A673 (cell line): ENCODE results near the gene NMT1. TPM values are rescaled to one million over a fixed set of nuclear protein-coding genes. Genes with fewer than 3 reads are reported as not detected.
"Not testable (repeated sequence)": the region's sequence is repeated elsewhere in the genome, so short reads cannot be mapped to it uniquely, and the experiment has no call there.

ENCODE experiments used
- BruUV-seq: library from RNA; stranded (reverse); fragments of 400-500 nt; replicated peaks from 2 replicates; lab custom pipeline; 2021; lab: Mats Ljungman, UMichigan
- CTCF ChIA-PET: fragments of 300-600 bp; sonication (Branson Sonifier 250); formaldehyde crosslinking; loops from one replicate; lab custom pipeline; 2022; ENCODE audit warnings: antibody characterized with exemption; lab: Charles Lee
- POLR2A ChIA-PET: fragments of 300-600 bp; sonication (Branson Sonifier 250); formaldehyde crosslinking; loops from one replicate; lab custom pipeline; 2022; ENCODE audit warnings: antibody characterized with exemption; ENCODE audit not compliant: low non-redundant PET; lab: Charles Lee
- DNase-seq: peaks from one replicate; pipeline ENCODE4 v3.0.0-alpha.2; 2015; ENCODE audit warnings: low spot score
- H3K27ac ChIP-seq: fragments of 200-600 bp; sonication (generic); 2 replicates; pipeline ENCODE4 v1.5.1; 2016; ENCODE audit warnings: mixed run types, low read depth, mild to moderate bottlenecking, mixed read lengths, antibody characterized with exemption, low read length; ENCODE audit not compliant: poor library complexity, severe bottlenecking
- H3K27me3 ChIP-seq: fragments of 200-600 bp; sonication (generic); replicated peaks from 2 replicates; pipeline ENCODE4 v1.6.1; 2017; ENCODE audit warnings: mixed run types, low read depth, mild to moderate bottlenecking, mixed read lengths, antibody characterized with exemption, low read length; ENCODE audit not compliant: insufficient read depth, poor library complexity
- H3K36me3 ChIP-seq: fragments of 200-600 bp; sonication (generic); 2 replicates; pipeline ENCODE4 v1.6.1; 2016; ENCODE audit warnings: mixed run types, mild to moderate bottlenecking, mixed read lengths, antibody characterized with exemption, low read length; ENCODE audit not compliant: insufficient read depth, poor library complexity, severe bottlenecking
- H3K4me1 ChIP-seq: fragments of 200-600 bp; sonication (generic); 2 replicates; pipeline ENCODE4 v1.6.1; 2017; ENCODE audit warnings: mixed run types, mild to moderate bottlenecking, mixed read lengths, antibody characterized with exemption, low read length; ENCODE audit not compliant: insufficient read depth, poor library complexity, severe bottlenecking
- H3K4me3 ChIP-seq: fragments of 200-600 bp; sonication (generic); 2 replicates; pipeline ENCODE4 v1.5.1; 2016; ENCODE audit warnings: low read depth, mixed run types, mild to moderate bottlenecking, mixed read lengths, low read length; ENCODE audit not compliant: poor library complexity, severe bottlenecking
- H3K9me3 ChIP-seq: fragments of 200-600 bp; sonication (generic); 2 replicates; pipeline ENCODE4 v1.6.1; 2016; ENCODE audit warnings: mixed run types, low read depth, mild to moderate bottlenecking, mixed read lengths, antibody characterized with exemption, low read length; ENCODE audit not compliant: poor library complexity, severe bottlenecking
- CTCF ChIP-seq: fragments of 300-800, 200-600 bp; sonication (generic); conservative IDR thresholded peaks from 2 replicates; pipeline ENCODE4 v1.5.1; 2017; ENCODE audit warnings: low read depth, mild to moderate bottlenecking, antibody characterized with exemption, low read length, moderate library complexity, mixed read lengths
- EZH2 ChIP-seq: fragments of 200-600 bp; sonication (generic); IDR thresholded peaks from 2 replicates; pipeline ENCODE4 v1.6.1; 2017; ENCODE audit warnings: borderline replicate concordance, low read depth, mild to moderate bottlenecking, mixed read lengths, antibody characterized with exemption, low read length; ENCODE audit not compliant: poor library complexity, severe bottlenecking
- intact Hi-C: fragments of 100-400 bp; cut with micrococcal nuclease; formaldehyde crosslinking; loops from one replicate; pipeline ENCODE4 v1.10.0; 2022; ENCODE audit not compliant: unreplicated experiment
- total RNA-seq: library from RNA; stranded (reverse); gene quantifications from 2 replicates; pipeline ENCODE4 v1.2.3, GENCODE V29; 2021

NMT1 gene
- total RNA-seq, 1 experiment from 2014 or later, result 108 TPM

- H3K36me3 ChIP-seq, result no peaks in the 10 kb centered on the region
- H3K27me3 ChIP-seq, result no peaks in the 10 kb centered on the region
- H3K9me3 ChIP-seq, result no peaks in the 10 kb centered on the region
- TF ChIP-seq EZH2 (no peak), CTCF (no peak)
- no TSS peak for BruUV-seq
- intact Hi-C loops, result no loop called here
- H3K4me1 ChIP-seq, result no peaks in the 10 kb centered on the region
- no peak overlapping the region for H3K27ac ChIP-seq
- ChIA-PET POLR2A (no interaction called here), CTCF (no interaction called here)
- no peak overlapping the region for H3K4me3 ChIP-seq
- DNase-seq, result peak; percentile 42
These were observed 63.0 kb downstream of the NMT1 start for GRCh38 chr17:45123930-45124796.

- H3K27ac ChIP-seq, BruUV-seq, H3K4me1 ChIP-seq, POLR2A ChIA-PET, CTCF ChIA-PET, H3K36me3 ChIP-seq, H3K4me3 ChIP-seq, intact Hi-C loops, H3K27me3 ChIP-seq, H3K9me3 ChIP-seq, DNase-seq: not testable (repeated sequence)
These were observed 63.6 kb downstream of the NMT1 start for GRCh38 chr17:45124797-45125122.

GRCh38 chr17:45125509-45125908 lies 64.4 kb downstream of the NMT1 start:
- no peak overlapping the region for H3K4me3 ChIP-seq
- intact Hi-C loops, result no loop called here
- no peak for DNase-seq
- ChIA-PET POLR2A (no interaction called here), CTCF (no interaction called here)
- no peaks in the 10 kb centered on the region for H3K36me3 ChIP-seq
- no peak overlapping the region for H3K27ac ChIP-seq
- TF ChIP-seq EZH2 (no peak), CTCF (no peak)
- no peaks in the 10 kb centered on the region for H3K4me1 ChIP-seq
- H3K27me3 ChIP-seq, result no peaks in the 10 kb centered on the region
- no peaks in the 10 kb centered on the region for H3K9me3 ChIP-seq
- no TSS peak for BruUV-seq

- H3K36me3 ChIP-seq, result no peaks in the 10 kb centered on the region
- intact Hi-C loops, result no loop called here
- no peaks in the 10 kb centered on the region for H3K9me3 ChIP-seq
- H3K27me3 ChIP-seq, result no peaks in the 10 kb centered on the region
- no peak overlapping the region for H3K4me3 ChIP-seq
- DNase-seq, result no peak
- POLR2A ChIA-PET, result no interaction called here
- BruUV-seq, result no TSS peak
- H3K4me1 ChIP-seq, result no peaks in the 10 kb centered on the region
- TF ChIP-seq CTCF, result no peak
- TF ChIP-seq EZH2, result no peak
- no peak overlapping the region for H3K27ac ChIP-seq
- CTCF ChIA-PET, result no interaction called here
These were observed 66.1 kb downstream of the NMT1 start for GRCh38 chr17:45127207-45127547.
